ENCODE measurements around the gene MIP.
A peak's percentile ranks its signal among the peaks of the same experiment; 100 is the strongest.

Gene MIP

DNA sequence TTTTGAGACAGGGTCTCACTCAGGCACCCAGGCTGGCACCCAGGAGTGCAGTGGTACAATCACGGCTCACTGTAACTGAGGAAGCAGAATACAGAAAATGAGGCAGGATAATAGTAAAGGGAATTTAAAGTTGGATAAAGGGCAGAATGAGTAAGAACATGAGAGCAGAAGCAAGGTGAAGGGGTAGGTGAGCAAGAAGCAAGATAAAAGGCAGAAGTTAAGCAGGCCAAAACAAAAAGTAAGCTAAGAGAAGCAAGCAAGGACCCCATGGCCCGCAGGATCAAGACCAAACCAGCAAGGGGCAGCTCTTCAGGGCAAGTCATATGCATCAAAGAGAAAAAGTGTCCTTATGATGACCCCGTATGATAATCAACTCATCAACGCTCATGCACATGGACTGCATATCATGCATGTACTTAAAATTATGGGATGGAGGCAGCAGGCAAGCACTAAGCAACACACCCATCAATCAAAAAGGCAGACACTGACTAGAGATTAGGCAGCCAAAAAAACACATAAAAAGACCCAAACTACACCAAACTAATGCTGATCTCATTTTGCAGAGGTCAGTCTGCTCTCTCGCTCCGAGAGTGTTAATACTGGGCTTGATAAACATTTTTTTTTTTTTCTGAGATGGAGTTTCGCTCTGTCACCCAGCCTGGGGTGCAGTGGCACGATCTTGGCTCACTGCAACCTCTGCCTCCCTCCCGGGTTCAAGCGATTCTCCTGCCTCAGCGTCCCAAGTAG lies 16.9 kb downstream of the MIP start:
- no peak overlapping the region for H3K4me3 ChIP-seq (ENCODE audit: control insufficient read depth, low read depth, low read length)
- DNase-seq (ENCODE audit: low read depth): no peak
- TF ChIP-seq, protein P1, sequence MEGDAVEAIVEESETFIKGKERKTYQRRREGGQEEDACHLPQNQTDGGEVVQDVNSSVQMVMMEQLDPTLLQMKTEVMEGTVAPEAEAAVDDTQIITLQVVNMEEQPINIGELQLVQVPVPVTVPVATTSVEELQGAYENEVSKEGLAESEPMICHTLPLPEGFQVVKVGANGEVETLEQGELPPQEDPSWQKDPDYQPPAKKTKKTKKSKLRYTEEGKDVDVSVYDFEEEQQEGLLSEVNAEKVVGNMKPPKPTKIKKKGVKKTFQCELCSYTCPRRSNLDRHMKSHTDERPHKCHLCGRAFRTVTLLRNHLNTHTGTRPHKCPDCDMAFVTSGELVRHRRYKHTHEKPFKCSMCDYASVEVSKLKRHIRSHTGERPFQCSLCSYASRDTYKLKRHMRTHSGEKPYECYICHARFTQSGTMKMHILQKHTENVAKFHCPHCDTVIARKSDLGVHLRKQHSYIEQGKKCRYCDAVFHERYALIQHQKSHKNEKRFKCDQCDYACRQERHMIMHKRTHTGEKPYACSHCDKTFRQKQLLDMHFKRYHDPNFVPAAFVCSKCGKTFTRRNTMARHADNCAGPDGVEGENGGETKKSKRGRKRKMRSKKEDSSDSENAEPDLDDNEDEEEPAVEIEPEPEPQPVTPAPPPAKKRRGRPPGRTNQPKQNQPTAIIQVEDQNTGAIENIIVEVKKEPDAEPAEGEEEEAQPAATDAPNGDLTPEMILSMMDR (conservative IDR thresholded peaks at IDR 0.05; ENCODE audit: control insufficient read depth, insufficient read depth, low read depth, low read length): no peak

GRCh38 chr12:56434828-56435227 lies 19.6 kb downstream of the MIP start:
- no peak for DNase-seq (ENCODE audit: low read depth)
- TF ChIP-seq, protein P1 (conservative IDR thresholded peaks at IDR 0.05; ENCODE audit: control insufficient read depth, insufficient read depth, low read depth, low read length): no peak
- H3K4me3 ChIP-seq (ENCODE audit: control insufficient read depth, low read depth, low read length): no peak overlapping the region

- no peak overlapping the region for H3K4me3 ChIP-seq (ENCODE audit: control insufficient read depth, low read depth, low read length)
- peak; percentile 37 for DNase-seq (ENCODE audit: low read depth)
- TF ChIP-seq, protein P1 (conservative IDR thresholded peaks at IDR 0.05; ENCODE audit: control insufficient read depth, insufficient read depth, low read depth, low read length): no peak
Measured at GRCh38 chr12:56431850-56432249, 22.6 kb downstream of the MIP start.

DNA sequence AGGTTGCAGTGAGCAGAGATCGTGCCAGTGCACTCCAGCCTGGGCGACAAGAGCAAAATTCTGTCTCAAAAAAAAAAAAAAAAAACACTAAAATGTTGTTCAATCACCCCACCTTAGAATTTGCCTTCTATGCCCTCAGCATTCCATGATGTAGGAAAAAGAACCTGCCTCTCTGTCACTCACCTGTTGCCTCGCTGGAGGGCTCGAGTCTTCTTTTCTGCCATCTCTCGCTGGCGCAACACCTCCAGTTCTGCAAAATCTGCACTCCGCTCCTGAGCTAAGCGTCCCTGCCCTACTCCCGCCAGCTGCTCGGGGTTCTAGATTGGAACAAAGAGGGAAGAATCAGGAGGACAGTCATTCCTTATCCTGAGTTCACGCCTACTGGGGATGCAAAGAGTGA lies 23.2 kb downstream of the MIP start:
- TF ChIP-seq, protein P1 (conservative IDR thresholded peaks at IDR 0.05; ENCODE audit: control insufficient read depth, insufficient read depth, low read depth, low read length): no peak
- no peak overlapping the region for H3K4me3 ChIP-seq (ENCODE audit: control insufficient read depth, low read depth, low read length)
- DNase-seq (ENCODE audit: low read depth): no peak

GRCh38 chr12:56425940-56426438 lies 28.5 kb downstream of the MIP start:
- no peak for DNase-seq (ENCODE audit: low read depth)
- H3K4me3 ChIP-seq (ENCODE audit: control insufficient read depth, low read depth, low read length): no peak overlapping the region
- TF ChIP-seq, protein P1 (conservative IDR thresholded peaks at IDR 0.05; ENCODE audit: control insufficient read depth, insufficient read depth, low read depth, low read length): no peak

- TF ChIP-seq, protein P1 (conservative IDR thresholded peaks at IDR 0.05; ENCODE audit: control insufficient read depth, insufficient read depth, low read depth, low read length): no peak
- H3K4me3 ChIP-seq (ENCODE audit: control insufficient read depth, low read depth, low read length): no peak overlapping the region
- DNase-seq (ENCODE audit: low read depth): no peak
Measured at GRCh38 chr12:56425193-56425592, 29.3 kb downstream of the MIP start.

All from fibroblast of mammary gland (primary cell).